PC-9 (cell line): ENCODE data around the gene HSPA1A. TPM values are rescaled to one million over a fixed set of nuclear protein-coding genes. Genes with fewer than 3 reads are reported as not detected.

Experiments
- BruUV-seq: library from RNA; stranded (reverse); fragments of 400-500 nt; replicated peaks from 2 replicates; lab custom pipeline; 2021; lab: Mats Ljungman, UMichigan
- CTCF ChIA-PET: fragments of 300-600 bp; sonication (Branson Sonifier 250); formaldehyde crosslinking; loops from one replicate; lab custom pipeline; 2022; ENCODE audit warnings: antibody characterized with exemption; lab: Charles Lee
- POLR2A ChIA-PET: fragments of 300-600 bp; sonication (Branson Sonifier 250); formaldehyde crosslinking; loops from one replicate; lab custom pipeline; 2022; ENCODE audit warnings: antibody characterized with exemption; ENCODE audit not compliant: unreplicated experiment; lab: Charles Lee
- DNase-seq, 2 experiments: peaks; one replicate each; pipeline versions ENCODE4 v3.0.0 to v3.0.0-alpha.2; 2015 to 2022; ENCODE audit warnings: mixed read lengths in 1 of 2
- H2AFZ ChIP-seq: fragments of 200-600 bp; sonication (generic); 2 replicates; pipeline ENCODE4 v1.8.1; 2017; ENCODE audit warnings: antibody characterized with exemption
- H3F3A ChIP-seq: fragments of 200-600 bp; sonication (generic); 2 replicates; pipeline ENCODE4 v1.8.1; 2017; ENCODE audit warnings: antibody characterized with exemption, mild to moderate bottlenecking, low read depth; ENCODE audit not compliant: insufficient read depth
- H3K27ac ChIP-seq: fragments of 200-600 bp; sonication (generic); 2 replicates; pipeline ENCODE4 v1.6.1; 2016; ENCODE audit warnings: mixed run types
- H3K27me3 ChIP-seq: fragments of 200-600 bp; sonication (generic); 2 replicates; pipeline ENCODE4 v1.6.1; 2016; ENCODE audit warnings: low read depth, mixed run types; ENCODE audit not compliant: insufficient read depth
- H3K36me3 ChIP-seq: fragments of 200-600 bp; sonication (generic); 2 replicates; pipeline ENCODE4 v1.6.1; 2016; ENCODE audit warnings: low read depth, mixed run types
- H3K4me1 ChIP-seq: fragments of 200-600 bp; sonication (generic); replicated peaks from 2 replicates; pipeline ENCODE4 v1.6.1; 2016; ENCODE audit warnings: mixed run types; ENCODE audit not compliant: insufficient read depth
- H3K4me2 ChIP-seq: fragments of 200-600 bp; sonication (generic); 2 replicates; pipeline ENCODE4 v1.6.1; 2017; ENCODE audit warnings: mixed run types
- H3K4me3 ChIP-seq: fragments of 200-600 bp; sonication (generic); 2 replicates; pipeline ENCODE4 v1.6.1; 2016; ENCODE audit warnings: mixed run types
- H3K79me2 ChIP-seq: fragments of 200-600 bp; sonication (generic); 2 replicates; pipeline ENCODE4 v1.6.1; 2017; ENCODE audit warnings: low read depth, mixed run types
- H3K9me2 ChIP-seq: fragments of 200-600 bp; sonication (generic); 2 replicates; pipeline ENCODE4 v1.8.1; 2017; ENCODE audit warnings: mild to moderate bottlenecking; ENCODE audit not compliant: insufficient read depth
- H3K9me3 ChIP-seq: fragments of 200-600 bp; sonication (generic); 2 replicates; pipeline ENCODE4 v1.8.1; 2016; ENCODE audit warnings: low read depth; ENCODE audit not compliant: insufficient read depth
- H4K20me1 ChIP-seq: fragments of 200-600 bp; sonication (generic); 2 replicates; pipeline ENCODE4 v1.8.1; 2017; ENCODE audit not compliant: insufficient read depth
- EZH2 ChIP-seq: fragments of 200-600 bp; sonication (generic); IDR thresholded peaks from 2 replicates; pipeline ENCODE4 v1.8.0; 2017; ENCODE audit warnings: antibody characterized with exemption, low read depth
- intact Hi-C: fragments of 100-400 bp; cut with micrococcal nuclease; formaldehyde crosslinking; loops from one replicate; pipeline ENCODE4 v1.10.0; 2022; ENCODE audit not compliant: unreplicated experiment
- total RNA-seq: library from RNA; stranded (reverse); gene quantifications from 2 replicates; pipeline ENCODE4 v1.2.3, GENCODE V29; 2021
- TF ChIP-seq, protein P1 (sequence below): fragments of 200-600 bp; sonication (generic); conservative IDR thresholded peaks from 2 replicates; pipeline ENCODE4 v1.6.1; 2017; ENCODE audit warnings: mixed run types, antibody characterized with exemption, mild to moderate bottlenecking, moderate library complexity

The HSPA1A gene
- total RNA-seq, 1 experiment from 2014 or later: 385 TPM

DNA sequence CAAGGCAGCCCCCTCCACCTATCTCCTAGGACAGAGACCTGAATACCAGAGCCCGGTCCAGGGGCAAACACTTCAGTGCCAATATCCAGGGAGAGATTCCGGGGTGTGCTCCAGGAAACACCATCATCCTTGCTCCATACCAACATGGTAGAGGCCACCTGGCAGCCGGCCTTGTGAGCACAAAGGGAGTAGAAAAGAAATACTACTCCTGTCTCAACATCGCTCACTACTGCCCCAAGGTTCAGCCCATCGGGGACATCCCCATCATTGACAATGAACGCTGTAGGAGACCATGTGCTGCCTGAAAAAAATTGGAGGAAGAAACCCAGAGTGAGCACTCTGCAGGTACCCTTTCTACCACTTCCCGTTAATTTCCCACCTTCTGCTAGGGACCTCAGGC lies 45.8 kb downstream of the HSPA1A start:
- no peaks in the 10 kb centered on the region for H4K20me1 ChIP-seq
- no peak overlapping the region for H3K4me3 ChIP-seq
- H3K4me1 ChIP-seq: peaks cover 23% of the 10 kb centered on the region
- no peaks in the 10 kb centered on the region for H3K9me2 ChIP-seq
- intact Hi-C loops: no loop called here
- H3K79me2 ChIP-seq: no peaks in the 10 kb centered on the region
- no TSS peak for BruUV-seq
- no peak overlapping the region for H2AFZ ChIP-seq
- TF ChIP-seq, protein P1, sequence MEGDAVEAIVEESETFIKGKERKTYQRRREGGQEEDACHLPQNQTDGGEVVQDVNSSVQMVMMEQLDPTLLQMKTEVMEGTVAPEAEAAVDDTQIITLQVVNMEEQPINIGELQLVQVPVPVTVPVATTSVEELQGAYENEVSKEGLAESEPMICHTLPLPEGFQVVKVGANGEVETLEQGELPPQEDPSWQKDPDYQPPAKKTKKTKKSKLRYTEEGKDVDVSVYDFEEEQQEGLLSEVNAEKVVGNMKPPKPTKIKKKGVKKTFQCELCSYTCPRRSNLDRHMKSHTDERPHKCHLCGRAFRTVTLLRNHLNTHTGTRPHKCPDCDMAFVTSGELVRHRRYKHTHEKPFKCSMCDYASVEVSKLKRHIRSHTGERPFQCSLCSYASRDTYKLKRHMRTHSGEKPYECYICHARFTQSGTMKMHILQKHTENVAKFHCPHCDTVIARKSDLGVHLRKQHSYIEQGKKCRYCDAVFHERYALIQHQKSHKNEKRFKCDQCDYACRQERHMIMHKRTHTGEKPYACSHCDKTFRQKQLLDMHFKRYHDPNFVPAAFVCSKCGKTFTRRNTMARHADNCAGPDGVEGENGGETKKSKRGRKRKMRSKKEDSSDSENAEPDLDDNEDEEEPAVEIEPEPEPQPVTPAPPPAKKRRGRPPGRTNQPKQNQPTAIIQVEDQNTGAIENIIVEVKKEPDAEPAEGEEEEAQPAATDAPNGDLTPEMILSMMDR: no peak
- no peak for TF ChIP-seq EZH2
- POLR2A ChIA-PET: no interaction called here
- H3K9me3 ChIP-seq: no peaks in the 10 kb centered on the region
- H3K4me2 ChIP-seq: no peak overlapping the region
- H3K27ac ChIP-seq: no peak overlapping the region
- no peaks in the 10 kb centered on the region for H3K36me3 ChIP-seq
- CTCF ChIA-PET: no interaction called here
- H3K27me3 ChIP-seq: no peaks in the 10 kb centered on the region
- H3F3A ChIP-seq: peaks cover 22% of the 10 kb centered on the region
- DNase-seq: no peak

DNA sequence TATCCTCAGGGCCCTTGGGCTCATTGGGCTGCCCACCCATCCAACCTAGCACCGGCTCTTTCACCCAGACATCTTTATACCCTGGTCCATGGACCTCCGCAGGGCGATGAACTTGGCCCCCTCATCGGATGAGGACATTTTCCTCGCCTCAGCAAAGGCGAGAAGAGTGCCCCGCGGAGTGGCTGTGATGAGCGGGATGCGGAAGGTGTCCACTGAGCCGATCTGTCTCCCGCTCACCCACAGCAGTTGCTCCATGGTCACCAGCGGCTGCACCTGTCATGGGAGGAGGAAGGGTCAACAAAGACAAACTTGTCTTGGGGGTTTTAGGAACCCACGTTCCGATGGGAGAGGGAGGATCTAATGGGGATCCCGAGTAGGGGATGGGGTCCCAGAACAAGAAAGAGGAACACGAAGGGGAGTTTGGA lies 46.6 kb downstream of the HSPA1A start:
- Histone ChIP-seq H3K4me3 (peak overlapping the region; percentile 65), H4K20me1 (no peaks in the 10 kb centered on the region), H3K9me2 (no peaks in the 10 kb centered on the region), H3F3A (peaks cover 22% of the 10 kb centered on the region), H3K36me3 (no peaks in the 10 kb centered on the region), H2AFZ (peak overlapping the region; percentile 78), H3K27ac (no peak overlapping the region), H3K4me2 (peak overlapping the region; percentile 96), H3K79me2 (no peaks in the 10 kb centered on the region), H3K4me1 (peaks cover 23% of the 10 kb centered on the region), H3K9me3 (no peaks in the 10 kb centered on the region), H3K27me3 (no peaks in the 10 kb centered on the region)
- TF ChIP-seq, protein P1: no peak
- TSS peak; percentile 50 for BruUV-seq
- no peak for DNase-seq
- ChIA-PET POLR2A (interaction anchor here (0.6 to 1.1 kb wide), 2 partner anchors 10 to 47 kb away, joined by 5 to 6 read pairs; partner anchors contain the start of genes HSPA1A and HSPA1L), CTCF (no interaction called here)
- intact Hi-C loops: loop anchor here (1.0 to 2.0 kb wide), 2 partner anchors 27 to 69 kb away; no protein-coding TSS in a partner anchor

DNA sequence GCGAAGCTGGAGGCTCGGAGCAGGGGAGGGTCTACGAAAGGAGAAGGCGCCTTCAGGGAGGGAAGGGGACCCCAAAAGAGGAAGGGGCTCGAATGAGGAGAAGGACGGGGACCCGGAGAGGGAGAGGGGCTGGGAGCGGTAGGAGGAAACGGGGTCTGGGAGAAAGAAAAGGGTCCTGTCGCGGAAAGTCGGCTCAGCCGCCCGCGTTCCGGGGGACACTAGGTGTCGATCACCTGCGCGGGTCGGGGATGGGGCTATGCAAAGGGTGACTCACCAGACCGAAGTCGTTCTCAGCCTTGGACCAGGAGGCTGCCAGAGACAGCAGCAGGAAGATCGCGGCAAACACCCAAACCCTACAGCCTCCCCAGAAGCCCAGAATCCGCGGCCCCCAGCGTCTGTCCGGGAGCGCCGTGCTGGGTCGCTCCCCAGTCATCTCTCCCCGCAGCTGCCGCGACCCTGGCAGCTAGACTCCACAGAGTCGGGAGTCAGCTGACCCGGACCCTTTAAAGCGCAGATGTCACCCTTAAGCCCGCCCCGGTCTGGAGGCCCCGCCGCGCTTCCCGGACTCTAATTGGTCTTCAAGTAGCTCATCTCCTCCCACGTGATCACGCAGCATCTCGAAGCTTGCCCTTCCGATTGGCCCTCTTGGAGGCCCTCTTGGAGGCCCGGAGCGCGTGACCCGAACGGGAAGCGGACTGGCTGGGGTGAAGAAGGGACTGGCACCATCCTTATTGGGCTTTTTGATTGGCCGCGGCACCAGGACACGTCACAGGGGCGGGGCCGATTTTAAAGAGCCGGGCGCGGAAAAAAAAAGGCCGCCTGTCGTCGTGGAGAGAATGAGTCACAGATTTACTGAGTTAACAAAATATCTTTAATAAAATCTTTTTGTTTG lies 47.2 kb downstream of the HSPA1A start, which contains the start of gene NEU1:
TSS of gene NEU1 (minus strand) at position 478 of the 892 bp plus-strand sequence. CDS start at position 433, 45 bp downstream.
- DNase-seq: peak; percentile 99 to 100
- BruUV-seq: no TSS peak
- Histone ChIP-seq H3K4me1 (peaks cover 23% of the 10 kb centered on the region), H3K27ac (peak within 1 kb of the TSS; percentile 70), H3K4me3 (peak within 1 kb of the TSS; percentile 65), H2AFZ (peak within 1 kb of the TSS; percentile 78), H3F3A (peaks cover 22% of the 10 kb centered on the region), H3K9me2 (no peaks in the 10 kb centered on the region), H3K4me2 (peak within 1 kb of the TSS; percentile 96), H3K36me3 (no peaks in the 10 kb centered on the region), H3K79me2 (no peaks in the 10 kb centered on the region), H3K9me3 (no peaks in the 10 kb centered on the region), H3K27me3 (no peaks in the 10 kb centered on the region), H4K20me1 (no peaks in the 10 kb centered on the region)
- TF ChIP-seq, protein P1: no peak
- TF ChIP-seq EZH2: no peak
- intact Hi-C loops: loop anchor here (1.0 to 2.0 kb wide), 2 partner anchors 27 to 70 kb away; no protein-coding TSS in a partner anchor
- POLR2A ChIA-PET: interaction anchor here (0.5 to 1.1 kb wide), 14 partner anchors 10 to 323 kb away, joined by 3 to 16 read pairs (median 4); partner anchors contain the start of genes GPANK1, HSPA1A, HSPA1B and HSPA1L
- CTCF ChIA-PET: interaction anchor here (0.5 to 0.8 kb wide), 5 partner anchors 30 to 96 kb away, joined by 3 to 6 read pairs (median 4); partner anchors contain the start of genes NELFE and SKIC2
